HG03521 (cell line): ENCODE results near the gene CREB3.

Experiments used
- ATAC-seq: cut with Tn5 transposase; IDR thresholded peaks from one replicate; pipeline ENCODE4 v1.9.1; 2021; ENCODE audit warnings: mild to moderate bottlenecking, moderate library complexity; ENCODE audit not compliant: unreplicated experiment

CREB3 gene

GRCh38 chr9:35748242-35748857, 15.9 kb downstream of the CREB3 start:
- no peak for ATAC-seq

DNA sequence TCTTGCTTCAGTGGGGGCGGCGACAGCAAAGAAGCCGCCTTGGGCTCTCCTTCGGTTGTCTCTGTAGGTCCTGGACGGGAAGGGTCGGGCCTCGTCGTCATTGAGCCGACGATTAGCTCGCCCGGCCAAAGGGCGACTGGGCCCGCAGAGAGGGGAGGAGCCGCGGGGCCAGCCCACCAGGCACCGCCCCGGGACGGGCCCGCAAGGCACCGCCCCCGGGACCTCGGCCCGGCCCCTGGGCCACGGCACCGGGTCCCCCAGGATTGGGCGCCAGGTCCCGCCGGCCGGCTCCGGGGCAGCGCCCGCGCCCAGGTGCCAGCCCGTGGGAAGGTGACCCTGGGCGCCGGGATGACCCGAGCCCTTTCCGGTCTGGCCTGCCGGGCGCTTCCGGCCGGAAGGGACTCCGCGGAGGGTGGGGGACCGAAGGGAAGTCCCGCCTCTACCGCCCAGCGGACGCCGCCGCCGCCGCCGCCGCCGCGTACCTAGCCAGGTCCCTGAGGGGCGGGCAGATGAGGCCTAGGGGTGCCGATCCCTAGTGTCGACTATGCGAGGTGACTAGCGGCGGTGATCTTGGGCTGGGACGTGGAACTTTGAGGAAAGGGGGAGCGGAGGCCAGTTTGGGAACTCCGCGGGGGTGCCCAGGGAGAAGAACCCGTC, 16.5 kb downstream of the CREB3 start, which contains the start of the genes GBA2 and RGP1:
TSS of gene GBA2 (minus strand) at position 371 of the 657 bp plus-strand sequence. CDS start 524 bp downstream, outside the sequence.
TSS of gene RGP1 (plus strand) at position 430 of the 657 bp plus-strand sequence. CDS start 469 bp downstream, outside the sequence.
- peak; percentile 78 for ATAC-seq

DNA sequence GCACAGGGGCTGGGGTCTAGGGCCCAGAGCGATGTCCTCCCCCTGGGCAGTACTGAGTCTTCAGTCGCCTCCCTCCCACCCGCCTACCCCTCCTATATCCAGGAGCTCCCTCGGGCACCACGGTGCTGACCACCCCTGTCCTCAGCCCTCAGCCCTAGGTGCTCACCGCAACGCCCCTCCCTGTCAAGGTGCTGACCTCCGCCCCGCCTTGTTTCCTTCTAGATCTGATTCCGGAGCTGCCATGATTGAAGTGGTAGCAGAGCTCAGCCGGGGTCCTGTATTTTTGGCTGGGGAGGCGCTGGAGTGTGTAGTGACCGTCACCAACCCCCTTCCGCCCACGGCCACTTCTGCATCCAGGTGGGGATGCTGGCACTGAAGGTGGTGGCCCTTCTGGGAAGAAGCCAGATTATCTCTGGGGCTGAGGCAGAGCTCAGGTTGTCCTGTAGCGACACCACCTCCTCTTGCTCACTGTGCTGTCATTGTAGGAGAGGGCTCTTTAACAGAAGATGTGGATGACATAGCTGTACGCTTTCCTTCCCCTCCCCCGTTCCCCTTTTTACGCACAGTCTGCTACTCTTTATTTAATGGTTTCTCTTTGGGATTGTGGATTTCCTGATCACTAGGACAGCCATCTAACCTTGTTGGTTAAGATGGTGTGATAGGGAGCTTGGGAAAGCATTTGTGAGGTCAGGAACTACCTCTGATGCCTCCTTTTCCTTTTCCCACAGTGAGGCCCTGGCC, 17.2 kb downstream of the CREB3 start:
- ATAC-seq = peak; percentile 25

DNA sequence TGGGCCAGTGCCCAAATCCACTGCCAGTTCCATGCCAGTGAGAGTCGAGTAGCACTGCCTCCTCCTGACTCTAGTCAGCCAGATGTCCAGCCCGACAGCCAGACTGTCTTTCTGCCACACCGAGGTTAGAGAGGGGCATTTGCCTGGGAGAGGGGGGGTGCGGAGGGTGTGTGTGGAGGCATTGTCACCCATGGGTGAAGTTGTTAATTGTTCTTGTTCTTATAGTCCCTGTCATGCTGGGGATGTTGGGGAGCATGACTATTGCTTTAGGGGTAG, 17.7 kb downstream of the CREB3 start:
- ATAC-seq = no peak

GRCh38 chr9:35753466-35753865, 21.0 kb downstream of the CREB3 start:
- ATAC-seq = no peak

DNA sequence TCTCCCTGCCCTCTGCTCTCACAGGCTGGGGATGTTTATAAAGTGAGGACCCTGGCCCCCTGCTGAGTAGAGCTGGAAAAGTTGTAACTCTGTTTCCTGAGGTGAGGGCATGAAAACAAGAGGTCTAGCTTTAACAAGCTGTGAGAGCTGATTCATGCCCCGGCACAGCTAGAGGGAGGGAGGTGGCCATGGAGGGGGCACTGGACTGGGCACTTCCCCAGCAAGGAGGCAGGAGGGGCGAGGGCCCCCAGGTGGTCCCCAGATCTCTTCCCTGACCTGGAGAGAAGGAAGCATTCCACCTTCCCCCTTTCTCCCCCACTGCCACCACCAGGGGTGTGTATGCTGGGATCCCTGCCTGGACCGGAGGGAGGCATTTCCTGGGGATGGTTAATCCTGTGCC, 21.8 kb downstream of the CREB3 start, which contains the start of gene MSMP:
TSS of gene MSMP (minus strand) at position 13 of the 400 bp plus-strand sequence. CDS start 147 bp downstream, outside the sequence.
- no peak for ATAC-seq

DNA sequence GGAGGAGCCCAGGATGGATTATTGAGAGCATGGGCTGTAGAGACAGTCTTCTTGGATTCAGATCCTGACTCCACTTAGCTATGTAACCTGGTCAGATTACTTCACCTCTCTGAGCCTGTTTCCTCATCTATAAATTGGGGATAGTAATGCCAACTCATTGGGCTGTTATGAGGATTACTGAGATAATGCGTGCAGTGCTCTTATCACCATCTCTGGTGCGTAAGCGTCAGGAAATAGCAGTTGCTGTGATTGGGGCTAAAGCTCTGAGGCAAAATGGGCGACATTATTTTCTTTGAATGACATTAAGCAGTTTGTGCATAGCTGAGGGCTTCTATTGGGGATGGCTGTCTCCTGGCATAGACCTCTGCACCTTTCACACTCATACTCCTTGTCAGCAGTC, 22.6 kb downstream of the CREB3 start:
- no peak for ATAC-seq

DNA sequence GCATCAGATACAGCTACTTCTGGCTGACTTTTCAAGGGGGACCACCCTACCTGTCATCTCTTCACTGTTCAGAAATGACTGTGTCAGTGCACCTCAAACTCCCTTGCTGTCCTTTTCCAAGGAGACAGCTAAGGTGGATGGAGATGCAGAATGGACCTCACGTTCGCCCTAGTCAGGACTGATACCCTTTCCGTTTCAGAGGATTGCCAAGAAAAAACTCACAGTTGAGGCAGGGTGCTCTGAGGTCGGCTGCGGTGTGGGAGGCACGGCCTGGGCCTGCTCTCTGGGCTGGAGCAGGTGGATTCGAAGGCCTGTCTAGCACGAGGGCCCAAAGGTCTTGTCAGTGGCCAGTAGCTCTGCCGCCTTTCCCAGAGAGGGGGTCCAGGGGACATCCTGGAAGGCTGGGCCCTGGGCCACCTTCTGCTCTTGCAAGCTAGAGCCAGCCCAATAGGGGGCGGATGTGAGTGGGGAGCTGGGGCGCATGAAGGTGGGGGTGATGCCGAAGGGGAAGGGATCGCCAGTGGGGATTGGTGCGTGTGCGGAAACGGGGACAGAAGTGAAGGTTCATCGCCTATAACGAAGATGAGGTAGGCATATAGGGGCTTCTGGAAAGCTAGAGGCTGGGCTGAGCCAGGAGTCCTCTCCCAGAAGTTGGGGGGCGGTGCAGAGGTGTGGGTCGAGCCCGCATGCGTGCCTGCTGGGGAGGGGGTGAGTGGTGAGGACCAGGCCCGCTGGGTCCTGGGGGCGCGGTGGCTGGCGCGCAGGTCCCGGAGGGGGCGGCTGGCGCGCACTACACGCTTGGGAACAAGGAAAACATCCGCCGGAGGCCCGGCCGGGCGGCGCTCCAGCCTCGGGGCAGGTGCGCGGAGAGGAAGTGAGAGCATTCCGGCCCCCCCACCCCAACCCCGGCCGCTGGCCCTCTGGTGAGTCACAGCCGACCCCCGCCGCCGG, 24.1 kb downstream of the CREB3 start:
- peak; percentile 54 for ATAC-seq

GRCh38 chr9:35757226-35757891, 24.9 kb downstream of the CREB3 start:
- peak; percentile 33 for ATAC-seq

DNA sequence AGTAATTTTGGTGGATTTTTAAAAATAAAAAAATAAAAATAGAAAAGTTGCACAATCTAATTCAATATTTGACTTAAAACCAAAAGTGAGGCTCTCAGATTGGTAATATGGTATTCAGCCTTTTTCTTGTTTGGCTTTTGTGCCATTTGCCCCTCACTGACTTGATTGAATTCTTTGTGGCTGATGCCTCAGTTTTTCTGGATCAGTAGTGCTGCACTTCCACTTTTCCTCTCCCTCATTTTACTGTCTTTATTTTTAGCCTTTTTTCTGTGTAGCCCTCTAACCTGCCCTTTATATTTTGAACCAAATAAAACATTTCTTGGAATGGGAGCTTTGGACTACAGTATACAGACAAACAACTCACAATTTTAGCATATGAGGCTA, 25.4 kb downstream of the CREB3 start:
- ATAC-seq = no peak

GRCh38 chr9:35758475-35759050, 26.1 kb downstream of the CREB3 start:
- ATAC-seq = no peak

DNA sequence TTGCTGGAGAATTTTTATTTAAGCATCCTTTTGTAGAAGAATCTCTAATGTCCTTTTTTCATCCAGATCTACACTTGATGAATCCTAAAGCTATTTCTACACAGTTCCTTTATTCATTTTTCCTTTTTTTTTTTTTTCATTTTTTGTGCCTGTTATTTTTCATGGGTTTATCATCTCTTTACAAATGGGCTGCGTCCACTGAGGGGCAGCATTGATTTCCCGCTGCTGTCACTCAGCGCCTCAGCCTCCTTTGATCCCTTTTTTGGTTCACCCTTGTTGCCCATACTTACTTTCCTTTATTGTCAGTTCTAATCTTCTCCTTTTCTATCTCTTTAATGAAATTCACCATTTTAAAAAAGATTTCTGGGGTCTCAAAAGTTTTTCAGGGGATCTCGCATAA, 27.3 kb downstream of the CREB3 start:
- no peak for ATAC-seq

DNA sequence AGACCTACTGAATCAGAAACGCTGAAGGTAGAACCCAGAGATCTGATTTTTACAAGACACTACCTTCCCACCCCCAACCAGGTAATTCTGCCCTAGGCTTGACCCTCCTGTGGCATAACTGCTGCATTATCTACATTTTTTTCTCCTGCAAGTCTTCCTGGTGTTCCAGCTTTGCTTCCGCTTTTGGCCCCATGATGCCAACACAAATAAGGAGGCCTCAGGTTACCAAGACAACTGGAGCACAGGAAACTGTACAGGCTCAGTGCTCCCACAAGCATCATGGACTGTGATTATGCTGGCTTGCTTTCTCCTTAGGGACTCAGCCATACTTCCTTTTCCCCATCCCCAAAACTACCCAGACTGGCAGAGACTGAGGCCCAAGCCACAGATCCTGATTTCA, 28.2 kb downstream of the CREB3 start:
- ATAC-seq = no peak

DNA sequence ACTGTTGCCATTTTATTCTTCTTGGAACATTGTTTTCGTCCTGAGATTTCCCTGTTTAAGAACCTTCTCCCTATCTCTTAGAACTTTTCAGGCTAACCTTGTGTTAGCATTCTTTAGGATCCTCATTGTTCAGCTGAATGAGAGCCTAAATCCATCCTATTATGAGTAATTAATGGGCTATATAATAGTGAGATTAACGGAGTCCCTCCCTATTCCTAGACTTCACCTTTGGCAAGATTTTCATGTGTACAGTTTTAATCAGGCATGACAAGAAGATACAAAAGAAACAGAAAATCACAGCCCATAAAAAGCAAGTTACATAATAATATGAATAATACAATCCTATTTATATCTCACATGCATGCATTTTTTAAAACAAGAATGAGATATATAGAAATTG, 30.7 kb downstream of the CREB3 start:
- no peak for ATAC-seq

DNA sequence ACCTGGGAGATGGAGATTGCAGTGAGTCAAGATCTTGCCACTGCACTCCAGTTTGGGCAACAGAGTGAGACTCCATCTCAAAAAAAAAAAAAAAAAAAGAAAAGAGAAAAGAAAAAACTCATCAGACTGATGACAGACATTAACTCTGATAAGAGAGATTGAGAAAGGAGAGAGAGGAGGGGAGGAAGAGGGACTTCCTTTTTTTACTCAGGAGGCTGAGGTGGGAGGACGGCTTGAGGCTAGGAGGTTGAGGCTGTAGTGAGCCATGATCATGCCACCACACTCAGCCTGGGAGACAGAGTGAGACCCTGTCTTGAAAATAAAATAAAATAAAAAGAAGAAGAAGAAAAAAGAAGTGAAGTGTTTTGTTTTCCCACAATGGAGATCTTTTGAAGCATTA, 31.3 kb downstream of the CREB3 start:
- no peak for ATAC-seq

DNA sequence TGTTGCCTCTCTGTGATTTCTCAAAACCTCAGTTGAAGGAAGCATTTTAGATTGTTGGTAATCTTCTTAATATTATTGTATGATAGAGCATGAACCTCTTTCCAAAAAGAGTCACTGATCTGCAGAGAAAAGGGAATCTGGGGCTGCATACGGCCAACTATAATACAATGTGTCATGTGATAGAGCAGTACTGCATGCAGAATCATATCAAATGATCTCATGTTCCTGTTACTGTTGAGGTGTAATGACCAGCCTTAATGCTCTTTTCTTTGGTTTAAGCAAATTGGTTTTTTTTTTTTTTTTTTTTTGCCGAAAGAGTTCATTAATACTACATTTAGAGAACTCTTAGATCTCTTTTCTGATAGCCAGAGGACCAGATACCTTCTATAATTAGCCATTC, 34.5 kb downstream of the CREB3 start:
- no peak for ATAC-seq

DNA sequence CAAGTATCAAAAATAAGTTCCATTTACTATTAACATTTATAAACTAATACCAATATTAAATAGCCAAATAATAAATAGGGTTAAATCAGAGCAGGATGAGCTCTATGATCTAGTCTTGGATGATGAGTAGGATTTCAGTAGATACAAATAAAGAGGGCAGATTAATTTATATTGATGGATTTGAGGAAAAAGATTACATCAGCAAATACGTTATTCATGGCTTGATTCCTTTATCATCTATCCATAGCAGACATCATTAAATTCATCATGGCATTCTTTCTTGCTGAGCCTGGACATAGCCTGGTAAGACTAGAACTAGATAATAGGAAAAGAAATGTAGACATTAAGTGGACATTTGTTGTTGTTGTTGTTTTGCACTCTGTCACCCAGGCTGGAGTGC, 35.0 kb downstream of the CREB3 start:
- no peak for ATAC-seq

DNA sequence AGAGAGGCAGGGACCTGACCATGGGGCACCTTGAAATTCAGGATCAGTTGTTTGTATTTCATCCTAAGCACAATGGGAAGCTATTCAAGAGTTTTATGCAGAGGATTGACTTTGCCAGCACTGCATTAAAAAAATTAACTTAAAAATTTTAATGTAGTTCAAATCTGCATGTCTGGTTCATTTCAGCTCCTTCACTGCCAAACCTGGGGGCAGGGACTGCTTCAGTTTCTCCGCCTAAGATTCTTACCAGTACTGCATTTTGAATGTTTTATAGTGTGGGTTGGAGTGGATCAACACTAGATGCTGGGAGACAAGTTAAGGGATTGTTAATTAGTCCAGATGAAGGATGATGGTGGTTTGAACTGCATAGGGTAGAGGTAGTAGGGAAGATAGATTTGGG, 37.3 kb downstream of the CREB3 start:
- no peak for ATAC-seq

DNA sequence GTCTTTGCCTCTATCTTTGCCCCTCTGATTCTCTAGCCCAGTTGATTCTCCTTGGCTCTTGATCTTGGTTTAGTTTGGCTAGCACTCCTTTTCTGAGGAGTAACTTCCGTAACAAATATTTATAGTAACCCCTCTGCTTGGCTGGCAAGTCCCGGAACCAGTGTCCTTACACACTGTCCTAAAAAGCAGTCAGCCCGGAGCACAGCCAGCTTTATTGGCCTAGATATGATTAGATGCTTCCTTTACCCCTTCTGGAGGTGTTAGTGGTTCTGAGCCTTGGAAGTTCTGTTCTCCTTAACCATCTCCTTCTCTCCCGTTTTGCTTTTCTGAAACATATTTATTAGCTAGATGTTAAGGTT, 38.6 kb downstream of the CREB3 start:
- ATAC-seq = no peak

GRCh38 chr9:35771534-35771933, 39.1 kb downstream of the CREB3 start:
- no peak for ATAC-seq
